NCI-H748 treated with DMSO at 0.1 percent for 48 hours (cell line): ENCODE data around the gene TDRD1.

ENCODE experiments used
- DNase-seq: peaks from one replicate; lab custom pipeline; 2025; lab: John Stamatoyannopoulos, UW

Gene TDRD1

GRCh38 chr10:114234132-114234531 lies 55.0 kb downstream of the TDRD1 start:
- DNase-seq: no peak

DNA sequence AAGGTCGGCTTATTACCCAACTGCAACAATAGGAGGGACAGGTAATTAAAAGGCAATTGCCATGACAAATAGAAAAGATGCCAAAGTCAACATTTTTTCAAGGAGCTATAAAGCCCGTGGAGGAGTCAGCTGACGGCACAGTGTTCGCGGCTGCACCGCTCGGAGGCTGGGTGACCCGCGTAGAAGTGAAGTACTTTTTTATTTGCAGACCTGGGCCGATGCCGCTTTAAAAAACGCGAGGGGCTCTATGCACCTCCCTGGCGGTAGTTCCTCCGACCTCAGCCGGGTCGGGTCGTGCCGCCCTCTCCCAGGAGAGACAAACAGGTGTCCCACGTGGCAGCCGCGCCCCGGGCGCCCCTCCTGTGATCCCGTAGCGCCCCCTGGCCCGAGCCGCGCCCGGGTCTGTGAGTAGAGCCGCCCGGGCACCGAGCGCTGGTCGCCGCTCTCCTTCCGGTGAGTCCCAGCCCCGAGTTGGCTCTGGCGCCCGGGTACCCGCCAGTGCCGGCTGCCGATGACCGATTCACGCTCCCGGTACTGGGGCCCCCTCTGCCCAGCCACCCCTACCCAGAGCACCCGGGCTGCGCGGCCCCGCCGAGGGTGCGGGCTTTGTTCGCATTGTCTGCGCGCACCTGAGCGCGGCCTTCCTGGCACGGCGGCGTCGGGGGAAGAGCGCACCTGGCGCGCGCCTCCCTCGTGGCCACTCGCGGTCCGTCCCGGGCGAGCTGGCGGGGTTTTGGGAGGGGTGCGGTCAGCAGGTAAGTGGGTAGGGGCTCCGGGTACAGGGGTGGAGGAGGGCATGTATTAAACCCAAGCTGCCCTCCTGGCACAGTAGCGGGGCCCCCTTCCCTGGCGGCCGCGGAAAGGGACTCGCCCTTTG lies 60.2 kb downstream of the TDRD1 start, which contains the start of gene VWA2:
Gene VWA2, plus strand, starts transcription at position 138 of the 877 bp plus-strand sequence. CDS start 9,460 bp downstream, outside the sequence.
- DNase-seq: peak; percentile 59

- DNase-seq: no peak
Measured at GRCh38 chr10:114239994-114240345, 60.8 kb downstream of the TDRD1 start.

GRCh38 chr10:114242235-114242634 lies 63.1 kb downstream of the TDRD1 start:
- DNase-seq: no peak

- DNase-seq: no peak
Measured at GRCh38 chr10:114243661-114244060, 64.5 kb downstream of the TDRD1 start.

- no peak for DNase-seq
Measured at GRCh38 chr10:114244126-114244525, 65.0 kb downstream of the TDRD1 start.

- DNase-seq: no peak
Measured at GRCh38 chr10:114245121-114245791, 66.1 kb downstream of the TDRD1 start.

GRCh38 chr10:114246679-114247305 lies 67.6 kb downstream of the TDRD1 start:
- DNase-seq: no peak

DNA sequence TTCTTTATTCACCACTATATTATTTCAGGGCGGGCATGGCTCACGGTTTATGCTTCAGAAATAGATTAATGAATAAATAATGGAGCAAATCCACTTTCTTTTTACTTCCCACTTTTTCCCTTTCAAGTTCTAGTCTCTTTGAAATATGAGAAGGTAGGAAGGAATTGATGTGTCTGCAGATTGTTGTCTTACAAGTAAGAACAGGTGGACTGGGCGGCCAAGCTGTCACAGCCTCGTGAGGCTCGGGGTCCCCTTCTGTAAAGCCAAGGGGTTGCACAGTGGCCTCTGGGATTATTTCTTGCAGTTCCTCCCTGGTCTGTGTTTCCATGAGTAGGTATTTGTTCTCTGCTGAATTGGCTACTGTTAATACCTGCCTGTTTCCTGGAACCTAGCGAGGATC lies 71.1 kb downstream of the TDRD1 start:
- no peak for DNase-seq

GRCh38 chr10:114250716-114251115 lies 71.6 kb downstream of the TDRD1 start:
- no peak for DNase-seq

DNA sequence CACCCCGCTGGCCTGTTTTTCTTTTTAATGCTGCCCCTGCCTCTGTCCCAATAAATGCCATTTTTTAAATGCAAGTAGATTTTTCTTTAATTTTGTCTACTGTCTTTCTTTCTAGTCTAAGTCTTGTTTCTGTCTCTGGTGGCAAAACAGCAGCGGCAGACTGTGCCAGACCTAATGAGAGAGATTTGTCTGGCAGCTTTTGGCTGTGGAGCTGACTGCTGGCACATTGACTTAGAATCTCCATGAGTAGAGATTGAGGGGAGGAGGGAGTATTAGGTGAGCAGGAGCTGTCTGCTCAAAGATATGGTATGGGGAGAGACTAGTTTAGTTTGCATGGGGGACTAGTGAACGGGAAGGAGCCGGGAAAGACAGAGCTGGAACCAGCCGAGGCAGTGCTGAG lies 72.9 kb downstream of the TDRD1 start:
- DNase-seq: no peak

GRCh38 chr10:114252883-114253282 lies 73.7 kb downstream of the TDRD1 start:
- DNase-seq: no peak

DNA sequence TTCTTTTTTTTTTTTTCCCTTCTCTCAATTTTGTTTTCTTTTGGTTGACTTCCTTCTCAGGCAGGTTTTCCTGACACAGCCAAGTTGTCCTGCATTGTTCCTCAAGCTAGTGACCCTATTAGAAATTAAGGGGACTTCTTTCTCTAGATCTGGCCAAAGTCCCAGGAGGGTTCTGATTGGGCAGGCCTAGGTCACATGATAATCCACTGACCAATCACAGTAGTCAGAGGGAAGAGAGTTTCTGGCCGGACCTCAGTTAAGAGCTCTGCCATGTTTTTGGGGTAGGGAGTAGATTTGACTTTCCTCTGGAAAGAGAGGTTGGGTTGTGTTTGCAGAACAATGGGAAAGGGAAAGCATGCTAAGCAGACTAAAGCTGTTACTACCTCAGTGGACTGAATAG lies 76.1 kb downstream of the TDRD1 start:
- no peak for DNase-seq

DNA sequence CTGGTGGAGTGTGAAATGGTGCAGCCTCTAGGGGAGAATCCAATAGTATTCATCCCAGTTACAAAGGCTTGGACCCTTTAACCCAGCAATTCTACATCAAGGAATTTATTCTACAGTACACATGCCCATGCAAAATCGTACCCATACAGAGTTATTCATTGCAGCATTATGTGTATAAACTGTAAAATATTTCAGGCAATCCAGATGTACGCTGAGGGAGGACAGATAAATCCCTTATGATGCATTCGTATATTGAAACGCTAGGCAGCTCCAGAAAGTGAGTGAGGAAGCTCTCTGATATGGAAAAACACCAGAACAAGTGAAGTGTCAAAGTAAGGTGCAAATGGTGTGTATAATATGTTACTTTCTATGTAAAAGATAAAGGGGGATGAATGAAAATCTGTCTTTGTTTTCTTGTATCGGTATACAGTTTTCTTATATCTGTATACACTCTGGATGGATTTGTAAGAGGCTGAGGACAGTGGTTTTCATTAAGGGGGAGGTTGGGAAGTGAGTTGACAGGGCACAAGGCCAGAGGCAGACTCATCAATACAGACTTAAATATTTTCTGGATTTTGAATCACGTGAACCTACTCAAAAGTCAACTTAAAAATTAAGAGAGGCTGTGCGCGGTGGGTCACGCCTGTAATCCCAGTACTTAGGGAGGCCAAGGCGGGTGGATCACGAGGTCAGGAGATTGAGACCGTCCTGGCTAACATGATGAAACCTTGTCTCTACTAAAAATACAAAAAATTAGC lies 77.0 kb downstream of the TDRD1 start:
- no peak for DNase-seq

DNA sequence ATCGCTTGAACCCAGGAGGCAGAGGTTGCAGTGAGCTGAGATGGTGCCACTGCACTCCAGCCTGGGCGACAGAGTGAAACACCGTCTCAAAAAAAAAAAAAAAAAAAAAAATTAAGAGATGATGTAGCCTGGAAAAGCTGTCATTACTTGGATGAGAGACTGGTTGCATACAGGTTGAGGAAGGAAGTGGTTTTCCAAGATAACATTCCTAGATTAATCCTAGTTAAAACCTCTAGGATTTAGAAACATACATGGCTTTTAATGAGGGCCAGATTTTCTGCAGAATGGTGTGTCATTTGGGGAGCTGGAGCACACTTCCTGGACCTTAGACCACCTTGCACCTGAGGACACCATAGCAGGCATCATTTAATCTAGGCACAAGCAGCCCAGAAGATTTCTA lies 77.7 kb downstream of the TDRD1 start:
- DNase-seq: no peak

DNA sequence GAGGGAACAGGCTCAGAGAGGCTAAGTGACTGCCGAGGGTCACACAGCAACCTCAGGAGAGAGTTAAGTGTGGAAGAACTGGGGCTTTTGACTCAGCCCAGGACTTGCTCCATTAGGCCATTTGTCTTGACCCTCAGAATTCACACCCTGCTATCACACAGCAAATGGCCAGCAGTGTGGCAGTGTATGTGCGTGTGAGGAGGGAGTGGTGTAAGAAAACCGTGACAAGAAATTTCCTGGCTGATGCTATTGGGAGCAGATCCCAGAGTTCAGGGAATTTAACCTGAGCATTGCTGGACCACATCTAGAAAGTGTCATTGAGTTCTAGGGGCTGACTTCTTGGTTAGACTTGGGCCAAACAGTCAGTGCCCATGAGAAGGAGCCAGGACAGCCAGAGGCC lies 78.3 kb downstream of the TDRD1 start:
- no peak for DNase-seq

- DNase-seq: no peak
Measured at GRCh38 chr10:114258274-114258840, 79.2 kb downstream of the TDRD1 start.

DNA sequence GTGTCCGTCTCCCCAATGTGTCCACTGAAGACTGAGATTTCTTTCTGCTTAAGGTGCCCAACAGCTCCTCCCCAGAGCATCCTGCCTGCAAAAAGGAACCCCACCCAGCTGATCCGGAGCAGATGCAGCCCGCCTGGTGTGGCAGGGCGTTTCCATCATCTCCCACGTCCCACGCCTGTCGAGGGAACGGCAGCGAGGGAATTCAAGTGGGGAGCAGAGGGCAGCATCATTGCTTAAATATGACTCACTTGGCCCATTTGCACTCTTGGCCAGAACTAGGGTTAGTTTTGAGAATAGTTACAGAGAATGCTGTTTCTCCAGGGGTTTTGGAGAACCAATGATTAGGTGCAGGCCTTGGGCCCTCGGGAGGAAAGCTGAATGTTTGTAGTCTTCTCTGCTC lies 80.7 kb downstream of the TDRD1 start:
- no peak for DNase-seq

- no peak for DNase-seq
Measured at GRCh38 chr10:114260366-114260765, 81.2 kb downstream of the TDRD1 start.

GRCh38 chr10:114261076-114261475 lies 81.9 kb downstream of the TDRD1 start:
- no peak for DNase-seq

- no peak for DNase-seq
Measured at GRCh38 chr10:114262496-114262895, 83.3 kb downstream of the TDRD1 start.
